T-helper 2 cell treated with Interferon-gamma antibody and Interleukin-4, amounts not matched to agents 100 ng/mL and 5 ng/mL, for 36 hours (primary cell): ENCODE data around the gene ACBD6. TPM values are rescaled to one million over a fixed set of nuclear protein-coding genes. Genes with fewer than 3 reads are reported as not detected.

Source experiments
- intact Hi-C: fragments of 100-400 bp; cut with micrococcal nuclease; formaldehyde crosslinking; loops from one replicate; pipeline ENCODE4 v1.15.1; 2023
- total RNA-seq: library from RNA; stranded (reverse); gene quantifications from 2 replicates; pipeline ENCODE4 v1.2.3, GENCODE V29; 2022

The ACBD6 gene
- total RNA-seq, 1 donor from 2014 or later = 47.6 TPM

- intact Hi-C loops = no loop called here
These were observed 191.2 kb downstream of the ACBD6 start for GRCh38 chr1:180311011-180311730.

GRCh38 chr1:180310095-180310494, 192.3 kb downstream of the ACBD6 start:
- intact Hi-C loops = no loop called here

GRCh38 chr1:180309338-180309737, 193.0 kb downstream of the ACBD6 start:
- intact Hi-C loops = no loop called here

- intact Hi-C loops = no loop called here
These were observed 201.1 kb downstream of the ACBD6 start for GRCh38 chr1:180301135-180301742.

GRCh38 chr1:180299479-180300221, 202.7 kb downstream of the ACBD6 start:
- intact Hi-C loops = no loop called here

GRCh38 chr1:180295999-180296398, 206.4 kb downstream of the ACBD6 start:
- intact Hi-C loops = no loop called here

GRCh38 chr1:180294711-180295110, 207.7 kb downstream of the ACBD6 start:
- intact Hi-C loops = no loop called here

GRCh38 chr1:180291004-180291403, 211.4 kb downstream of the ACBD6 start:
- intact Hi-C loops = no loop called here

- intact Hi-C loops = no loop called here
These were observed 211.9 kb downstream of the ACBD6 start for GRCh38 chr1:180290265-180291001.

- intact Hi-C loops = no loop called here
These were observed 213.4 kb downstream of the ACBD6 start for GRCh38 chr1:180288940-180289339.

- intact Hi-C loops = no loop called here
These were observed 214.2 kb downstream of the ACBD6 start for GRCh38 chr1:180287988-180288705.

GRCh38 chr1:180286417-180286816, 216.0 kb downstream of the ACBD6 start:
- intact Hi-C loops = no loop called here

- intact Hi-C loops = no loop called here
These were observed 219.3 kb downstream of the ACBD6 start for GRCh38 chr1:180283098-180283497.

GRCh38 chr1:180282401-180283044, 219.9 kb downstream of the ACBD6 start:
- intact Hi-C loops = no loop called here

- intact Hi-C loops = no loop called here
These were observed 220.9 kb downstream of the ACBD6 start for GRCh38 chr1:180281490-180281889.

GRCh38 chr1:180280617-180281016, 221.8 kb downstream of the ACBD6 start:
- intact Hi-C loops = no loop called here

GRCh38 chr1:180279651-180280050, 222.7 kb downstream of the ACBD6 start:
- intact Hi-C loops = no loop called here

GRCh38 chr1:180278596-180279395, 223.6 kb downstream of the ACBD6 start:
- intact Hi-C loops = no loop called here

GRCh38 chr1:180278194-180278515, 224.2 kb downstream of the ACBD6 start:
- intact Hi-C loops = no loop called here
